Raji (cell line): Measurements from ENCODE around the gene ZNF511.

ENCODE experiments used
- POLR2A ChIP-seq: IDR thresholded peaks from 2 replicates; pipeline ENCODE4 v1.6.1; 2011; ENCODE audit warnings: low read depth, low read length, control low read depth; ENCODE audit not compliant: insufficient read depth

ZNF511 gene

DNA sequence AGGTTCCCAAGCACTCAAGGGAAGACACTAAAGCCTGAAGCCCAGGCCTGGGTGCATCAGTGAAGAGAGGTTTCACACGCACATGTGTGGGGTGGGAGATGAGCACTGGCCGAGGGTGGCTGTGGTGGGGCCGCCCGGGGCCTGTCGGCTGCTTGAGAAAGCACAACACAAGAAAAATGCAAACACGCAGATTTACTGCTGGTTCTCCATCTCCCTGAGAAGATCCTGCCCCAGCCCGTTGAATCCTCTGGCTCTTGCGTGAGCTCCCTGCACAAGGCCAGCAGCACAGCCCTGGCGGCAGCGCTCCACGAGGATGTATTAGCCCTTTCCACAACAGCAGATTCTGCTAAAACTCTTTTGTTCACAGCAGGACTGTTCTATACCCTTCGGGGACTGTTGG lies 6.2 kb downstream of the ZNF511 start:
- TF ChIP-seq POLR2A, result no peak

DNA sequence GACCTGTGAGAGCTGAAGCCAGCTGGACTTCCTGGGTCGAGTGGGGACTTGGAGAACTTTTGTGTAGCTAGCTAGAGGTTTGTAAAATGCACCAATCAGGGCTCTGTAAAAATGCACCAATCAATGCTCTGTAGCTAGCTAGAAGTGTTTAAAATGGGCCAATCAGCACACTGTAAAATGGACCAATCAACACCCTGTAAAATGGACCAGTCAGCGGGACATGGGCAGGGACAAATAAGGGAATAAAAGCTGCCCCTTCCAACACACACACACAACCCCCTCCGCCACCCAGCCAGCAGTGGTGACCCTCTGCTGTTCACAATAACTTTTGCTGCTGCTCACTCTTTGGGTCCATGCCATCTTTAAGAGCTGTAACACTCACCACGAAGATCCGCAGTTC lies 7.1 kb downstream of the ZNF511 start:
- no peak for TF ChIP-seq POLR2A

DNA sequence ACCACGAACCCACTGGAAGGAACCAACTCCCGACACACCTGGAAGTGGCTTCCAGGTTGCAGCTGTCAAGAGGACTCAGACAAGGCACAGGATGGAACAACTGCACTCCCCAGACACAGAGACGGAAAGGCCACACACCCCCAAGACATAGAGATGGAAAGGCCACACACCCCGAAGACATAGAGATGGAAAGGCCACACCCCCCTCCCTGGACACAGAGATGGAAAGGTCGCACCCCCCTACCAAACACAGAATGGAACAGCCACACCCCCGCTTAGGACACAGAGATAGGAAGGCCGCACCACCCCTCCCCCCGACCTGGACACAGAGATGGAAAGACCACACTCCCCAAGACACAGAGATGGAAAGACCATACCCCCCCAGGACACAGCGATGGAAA lies 7.6 kb downstream of the ZNF511 start:
- TF ChIP-seq POLR2A, result no peak

DNA sequence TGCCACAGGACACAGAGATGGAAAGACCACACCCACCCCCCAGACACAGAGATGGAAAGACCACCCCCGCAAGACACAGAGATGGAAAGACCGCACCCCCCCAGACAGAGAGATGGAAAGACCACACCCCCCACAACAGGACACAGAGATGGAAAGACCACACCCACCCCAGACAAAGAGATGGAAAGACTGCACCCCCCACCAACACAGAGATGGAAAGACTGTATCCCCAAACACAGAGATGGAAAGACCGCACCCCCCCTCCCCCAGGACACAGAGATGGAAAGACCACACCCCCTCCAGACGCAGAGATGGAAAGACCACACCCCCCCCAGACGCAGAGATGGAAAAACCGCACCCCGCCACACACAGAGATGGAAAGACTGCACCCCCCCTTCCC lies 8.0 kb downstream of the ZNF511 start:
- no peak for TF ChIP-seq POLR2A

DNA sequence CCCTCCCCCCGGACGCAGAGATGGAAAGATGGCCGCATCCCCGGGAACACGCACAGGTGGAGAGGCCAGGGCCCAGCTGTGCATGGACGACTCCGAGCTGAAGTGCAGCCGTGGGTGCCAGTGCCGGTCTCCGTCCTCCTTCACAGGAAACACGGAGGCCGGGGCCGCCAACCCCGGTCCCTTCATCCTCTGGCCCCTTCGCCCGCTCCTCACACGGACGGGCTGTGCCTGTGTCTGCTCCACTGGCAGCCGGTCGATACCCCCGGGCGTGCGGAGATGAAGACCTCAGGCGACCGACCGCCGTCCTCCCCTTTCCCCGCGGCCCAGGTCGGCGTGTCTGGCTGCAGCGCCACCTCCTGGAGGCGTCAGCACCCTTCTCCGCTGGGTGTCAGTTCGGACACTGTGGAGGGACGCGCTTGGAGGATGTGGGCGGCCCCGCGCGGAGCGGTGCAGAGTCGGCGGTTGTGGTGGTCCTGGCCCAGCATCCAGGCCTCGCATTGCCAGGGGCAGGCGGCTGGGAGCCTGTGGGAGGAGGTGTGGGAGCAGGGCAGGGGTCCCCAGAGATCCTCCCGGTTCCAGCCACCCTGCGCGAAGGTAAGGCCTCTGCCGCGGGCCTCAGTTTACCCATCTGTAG lies 9.9 kb downstream of the ZNF511 start:
- TF ChIP-seq POLR2A, result no peak

DNA sequence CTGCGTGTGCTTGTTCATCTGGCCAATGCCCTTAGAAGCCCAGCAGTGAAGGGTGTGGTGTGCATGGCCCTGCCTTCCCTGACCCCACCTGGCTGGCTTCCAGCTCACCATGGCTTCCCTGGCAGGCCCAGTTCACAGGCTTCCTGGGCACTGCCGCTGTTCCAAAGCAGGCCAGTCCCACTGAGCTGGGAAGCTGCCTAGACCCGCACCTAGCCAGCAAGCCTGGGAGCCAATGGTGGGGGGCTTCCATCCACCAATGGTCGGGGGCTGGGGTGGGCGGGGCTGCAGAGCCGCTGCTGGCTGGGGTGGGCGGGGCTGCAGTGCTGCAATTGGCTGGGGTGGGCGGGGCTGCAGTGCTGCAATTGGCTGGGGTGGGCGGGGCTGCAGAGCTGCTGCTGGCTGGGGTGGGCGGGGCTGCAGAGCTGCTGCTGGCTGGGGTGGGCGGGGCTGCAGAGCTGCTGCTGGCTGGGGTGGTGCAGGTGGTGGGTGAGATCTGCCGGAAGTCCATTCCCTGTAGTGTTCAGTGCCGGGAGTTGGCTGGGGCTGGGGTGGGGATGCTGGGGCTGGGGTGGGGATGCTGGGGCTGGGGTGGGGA lies 15.6 kb downstream of the ZNF511 start:
- 0 out of 2 replicates have a peak, but pooled peaks have one; percentile 25 for TF ChIP-seq POLR2A

DNA sequence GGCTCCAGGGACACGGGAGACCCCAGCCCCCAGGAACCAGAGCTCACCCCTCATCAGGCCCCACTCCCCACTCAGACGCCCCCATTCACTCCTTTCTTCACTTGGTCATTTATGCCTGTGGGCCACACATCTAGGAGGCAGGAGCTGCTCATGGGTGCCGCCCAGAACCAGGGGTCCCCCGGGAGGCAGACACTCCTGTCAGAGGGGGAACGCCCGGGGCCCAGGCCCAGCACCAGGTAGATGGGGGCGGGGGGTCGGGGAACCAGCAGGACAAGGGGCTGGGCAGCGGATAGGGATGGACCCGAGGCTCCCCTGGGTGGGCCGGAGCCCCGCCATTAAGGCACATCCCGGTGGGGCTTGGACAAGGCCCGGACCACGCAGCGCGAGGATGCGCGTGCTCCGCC lies 16.1 kb downstream of the ZNF511 start:
- TF ChIP-seq POLR2A, result no peak

DNA sequence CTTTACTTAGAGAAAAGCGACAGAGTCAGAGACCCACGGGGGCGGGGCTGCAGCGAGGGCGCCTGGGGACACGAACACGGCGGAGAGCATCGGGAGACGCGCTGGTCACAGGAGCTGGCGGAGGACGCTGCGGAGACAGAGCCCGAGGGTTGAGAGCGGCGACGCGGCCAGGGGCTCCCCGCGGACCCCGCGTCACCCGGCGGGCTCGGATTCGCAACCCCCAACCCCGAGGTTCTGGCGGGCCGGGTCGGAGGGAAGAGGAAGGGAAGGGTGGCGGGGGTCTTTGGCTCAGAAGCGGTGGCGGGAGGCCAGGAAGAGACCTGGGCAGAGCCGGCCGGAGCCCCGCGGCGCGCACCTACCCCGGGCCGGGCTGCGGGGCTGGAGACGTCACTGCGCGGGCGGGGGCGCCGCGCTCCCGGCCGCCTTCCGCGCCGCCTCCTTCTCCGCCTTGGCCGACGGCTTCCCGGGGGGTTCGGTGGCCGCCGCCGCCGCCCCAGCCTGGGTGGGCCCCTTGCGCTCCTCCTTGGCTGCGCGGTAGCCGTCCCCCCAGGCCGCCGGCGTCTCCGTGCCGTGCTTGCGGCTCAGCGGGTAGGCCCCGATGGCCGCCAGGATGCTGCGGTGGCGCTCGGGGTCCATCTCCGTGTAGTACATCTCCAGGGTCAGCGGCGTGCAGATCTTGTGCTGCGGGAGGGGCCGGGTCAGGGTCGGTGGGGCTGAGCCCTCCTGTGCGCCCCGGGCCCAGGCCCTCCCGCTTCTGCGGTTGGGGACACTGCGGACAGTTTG lies 16.9 kb downstream of the ZNF511 start:
- no peak for TF ChIP-seq POLR2A

DNA sequence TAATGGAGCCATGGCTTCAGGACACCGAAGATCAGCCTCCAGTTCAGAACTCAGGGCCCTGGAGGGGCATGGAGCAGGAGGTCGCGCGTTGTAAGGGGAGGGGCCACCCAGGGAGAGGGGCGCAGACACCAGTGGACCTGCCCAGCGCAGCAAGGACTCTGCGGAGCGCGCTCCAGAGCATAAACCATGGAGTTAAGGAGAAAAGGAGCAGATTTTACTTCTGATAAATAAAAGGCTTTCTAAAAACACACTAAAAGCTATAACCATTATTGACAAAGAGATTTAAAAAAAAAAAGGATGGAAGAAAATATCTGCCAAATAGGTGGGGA lies 17.5 kb downstream of the ZNF511 start:
- TF ChIP-seq POLR2A, result no peak

DNA sequence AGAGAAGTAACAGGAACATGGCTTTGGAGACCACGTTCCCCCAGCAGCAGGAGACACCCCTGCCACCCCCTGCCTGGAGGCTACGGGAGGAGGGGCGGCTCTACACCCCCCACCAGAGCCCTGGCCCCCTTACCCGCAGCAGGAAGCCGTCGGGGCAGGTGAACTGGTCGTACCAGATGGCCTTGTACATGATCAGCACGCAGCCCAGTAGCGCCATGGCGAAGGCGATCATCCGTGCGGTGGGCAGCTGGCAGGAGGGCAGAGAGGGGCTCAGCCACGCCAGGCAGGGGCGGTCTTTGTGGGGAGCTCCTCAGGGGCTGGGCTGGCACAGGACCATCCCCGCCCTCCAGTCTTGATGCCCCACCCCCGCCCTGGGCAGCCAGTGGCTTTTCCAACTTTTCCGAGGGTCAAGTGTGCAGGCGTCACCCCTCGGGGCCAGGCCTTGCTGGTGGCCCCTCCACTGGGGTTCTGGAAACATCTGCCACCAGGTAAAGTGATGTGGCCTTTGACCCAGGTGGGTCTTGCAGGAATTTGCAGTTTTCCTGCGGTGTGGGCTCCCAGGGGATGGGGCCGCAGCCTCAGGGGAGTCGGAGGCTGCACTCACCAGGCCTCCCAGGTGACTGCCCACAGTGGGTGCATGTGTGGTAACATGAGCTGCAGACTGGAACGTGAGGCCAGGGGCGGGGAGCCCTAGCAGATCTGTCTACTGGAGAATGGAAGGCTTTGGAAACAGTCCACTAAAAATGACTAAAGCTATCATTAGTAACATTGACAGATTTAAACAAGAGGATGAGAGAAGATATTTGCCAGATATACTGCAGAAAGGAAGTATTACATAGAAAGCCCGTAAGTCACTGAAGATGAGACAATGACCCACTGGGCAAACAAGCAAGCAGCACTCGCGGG lies 18.3 kb downstream of the ZNF511 start:
- no peak for TF ChIP-seq POLR2A

DNA sequence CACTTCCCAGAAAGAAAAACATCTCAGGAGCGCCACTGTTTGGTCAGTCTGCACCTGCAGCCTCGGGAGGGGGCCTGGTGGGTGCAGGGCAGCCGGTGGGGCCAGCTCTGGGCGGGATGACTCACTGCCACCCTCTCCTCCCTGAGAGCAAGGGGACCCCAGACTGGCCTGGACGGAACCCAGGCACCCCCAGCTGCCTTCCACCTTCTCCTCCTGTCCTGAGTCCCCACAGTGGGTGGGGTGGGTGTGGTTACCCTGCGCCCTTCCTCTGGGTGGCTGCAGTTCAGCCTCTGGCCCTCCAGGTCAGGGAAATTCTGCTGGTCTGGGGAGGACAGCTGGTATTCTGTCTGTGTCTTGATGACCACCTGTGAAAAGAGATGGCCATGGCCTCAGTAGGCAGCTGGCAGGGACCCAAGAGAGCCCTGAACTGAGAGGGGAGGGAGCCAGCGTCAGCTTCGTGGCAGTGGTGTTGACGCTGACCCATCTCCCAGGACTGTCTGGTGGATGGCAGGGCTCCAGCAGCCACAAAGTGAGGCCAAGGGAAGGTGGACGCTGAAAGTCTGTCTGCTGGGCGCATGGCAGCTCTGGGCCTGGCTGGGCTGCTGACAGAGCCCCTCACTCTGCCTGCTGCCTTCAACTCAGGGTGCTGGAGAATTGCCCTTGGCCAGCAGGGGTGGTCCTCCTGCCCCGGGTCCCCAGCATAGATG lies 19.1 kb downstream of the ZNF511 start:
- TF ChIP-seq POLR2A, result no peak

DNA sequence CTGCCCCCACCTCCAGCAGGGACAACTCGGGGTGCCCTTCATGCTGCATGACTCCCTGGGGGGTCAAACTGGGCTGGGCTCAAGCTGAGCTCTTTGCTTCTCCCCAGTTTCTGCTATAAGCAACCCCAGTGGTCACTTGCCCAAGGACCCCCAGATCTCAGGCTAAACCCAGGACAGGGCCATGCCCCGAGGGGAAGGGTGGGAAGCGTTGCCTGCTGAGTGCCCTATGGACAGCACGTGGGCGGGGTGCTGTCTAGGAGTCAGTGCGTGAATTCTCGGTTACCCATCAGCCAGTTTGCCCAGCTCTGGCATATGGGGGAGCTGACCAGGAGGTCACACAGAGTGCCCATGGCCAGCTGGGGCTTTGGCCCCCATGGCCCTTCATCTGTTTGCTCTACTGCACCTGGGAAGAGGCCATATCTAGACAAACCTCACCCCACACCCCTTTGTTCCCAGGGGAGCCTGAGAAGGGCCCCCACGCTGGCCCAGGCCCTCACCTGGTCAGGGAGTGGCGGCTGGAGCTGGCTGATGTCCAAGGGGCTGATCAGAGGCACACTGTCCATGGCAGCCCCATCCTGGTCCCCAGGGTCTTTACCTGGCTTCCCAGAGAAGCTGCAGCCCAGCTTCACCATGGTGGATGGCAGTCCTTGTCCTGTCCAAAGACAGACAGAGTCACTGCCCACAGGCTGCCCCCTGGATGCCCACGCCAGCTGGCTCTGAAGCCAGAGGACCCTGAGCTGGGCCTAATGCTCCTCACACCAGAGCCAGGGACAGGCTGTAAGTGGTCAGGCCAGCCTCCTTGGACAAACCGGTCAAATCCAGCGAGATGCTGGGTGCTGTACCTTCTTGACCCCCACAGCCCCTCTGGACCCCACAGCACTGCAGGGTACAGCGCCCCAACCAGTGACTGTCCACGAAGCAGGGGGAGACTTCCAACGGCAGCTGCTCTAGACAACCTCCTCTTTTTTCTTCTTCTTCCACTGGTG lies 19.9 kb downstream of the ZNF511 start:
- TF ChIP-seq POLR2A, result no peak

DNA sequence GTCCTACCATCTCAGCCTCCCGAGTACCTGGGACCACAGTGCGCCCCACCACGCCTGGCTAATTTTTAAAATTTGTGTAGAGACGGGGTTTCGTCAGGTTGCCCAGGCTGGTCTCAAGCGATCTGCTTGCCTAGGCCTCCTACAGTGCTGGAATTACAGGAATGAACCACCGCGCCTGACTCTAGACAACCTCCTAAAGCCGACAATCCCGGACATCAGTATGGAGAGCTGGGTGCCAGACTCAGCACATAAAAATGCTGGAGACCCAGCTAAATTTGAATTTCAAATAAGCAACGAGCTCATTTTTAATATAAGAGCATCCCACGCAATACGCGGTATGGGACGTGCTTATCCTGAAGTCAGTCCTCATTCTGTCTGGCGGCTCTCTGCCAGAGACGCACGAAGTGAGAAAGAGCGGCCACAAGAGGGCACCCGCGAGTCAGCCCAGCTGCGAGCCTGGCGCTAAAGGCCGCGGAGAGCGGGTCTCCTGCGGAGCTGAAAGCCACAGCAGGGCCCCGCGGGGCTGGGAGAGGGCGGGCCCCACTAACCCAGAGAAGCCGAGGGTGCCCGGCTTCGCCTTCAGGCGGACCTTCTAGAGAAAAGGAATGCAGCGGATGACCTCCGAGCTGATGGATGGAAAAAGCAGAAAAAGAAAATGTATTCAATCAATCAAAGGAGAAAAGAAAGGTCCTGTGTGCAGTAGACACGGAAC lies 20.9 kb downstream of the ZNF511 start:
- TF ChIP-seq POLR2A, result no peak
